Hepatocyte (in vitro differentiated cells): ENCODE results near the gene SSB. TPM values are rescaled to one million over a fixed set of nuclear protein-coding genes. Genes with fewer than 3 reads are reported as not detected.

ENCODE experiments used
- DNase-seq: peaks from one replicate; pipeline ENCODE4 v3.0.0-alpha.2; 2016; ENCODE audit warnings: low spot score
- H2AFZ ChIP-seq: fragments of 200-600 bp; sonication (generic); 2 replicates; pipeline ENCODE4 v1.6.0; 2016; ENCODE audit warnings: antibody characterized with exemption, mild to moderate bottlenecking
- H3K27ac ChIP-seq: fragments of 200-600 bp; sonication (generic); 2 replicates; pipeline ENCODE4 v1.5.1; 2016; ENCODE audit warnings: mild to moderate bottlenecking
- H3K27me3 ChIP-seq: fragments of 200-600 bp; sonication (generic); 2 replicates; pipeline ENCODE4 v1.6.1; 2016
- H3K36me3 ChIP-seq: fragments of 200-600 bp; sonication (generic); replicated peaks from 2 replicates; pipeline ENCODE4 v1.5.1; 2016; ENCODE audit warnings: low read depth; ENCODE audit not compliant: insufficient read depth
- H3K4me1 ChIP-seq: fragments of 200-600 bp; sonication (generic); 2 replicates; pipeline ENCODE4 v1.5.1; 2016; ENCODE audit warnings: mild to moderate bottlenecking, moderate library complexity; ENCODE audit not compliant: insufficient read depth
- H3K4me2 ChIP-seq: fragments of 200-600 bp; sonication (generic); 2 replicates; pipeline ENCODE4 v1.6.0; 2016
- H3K4me3 ChIP-seq: fragments of 200-600 bp; sonication (generic); 2 replicates; pipeline ENCODE4 v1.5.1; 2016; ENCODE audit warnings: mild to moderate bottlenecking
- H3K79me2 ChIP-seq: fragments of 200-600 bp; sonication (generic); 2 replicates; pipeline ENCODE4 v1.6.0; 2017; ENCODE audit warnings: mild to moderate bottlenecking
- H3K9me2 ChIP-seq: fragments of 200-600 bp; sonication (generic); replicated peaks from 2 replicates; pipeline ENCODE4 v1.6.0; 2017; ENCODE audit warnings: mild to moderate bottlenecking; ENCODE audit not compliant: insufficient read depth
- H3K9me3 ChIP-seq: fragments of 200-600 bp; sonication (generic); 2 replicates; pipeline ENCODE4 v1.5.1; 2016; ENCODE audit warnings: low read depth, mild to moderate bottlenecking
- H4K20me1 ChIP-seq: fragments of 200-600 bp; sonication (generic); 2 replicates; pipeline ENCODE4 v1.6.0; 2016; ENCODE audit warnings: mild to moderate bottlenecking; ENCODE audit not compliant: insufficient read depth, poor library complexity, severe bottlenecking
- CTCF ChIP-seq: fragments of 200-600 bp; sonication (generic); IDR thresholded peaks from 2 replicates; pipeline ENCODE4 v1.5.1; 2016; ENCODE audit warnings: antibody characterized with exemption, mild to moderate bottlenecking; ENCODE audit not compliant: poor library complexity
- EZH2 ChIP-seq: fragments of 200-600 bp; sonication (generic); IDR thresholded peaks from 2 replicates; pipeline ENCODE4 v1.6.1; 2016; ENCODE audit warnings: antibody characterized with exemption, mild to moderate bottlenecking, borderline replicate concordance
- EZH2phosphoT487 ChIP-seq: fragments of 200-600 bp; sonication (generic); IDR thresholded peaks from one replicate; pipeline ENCODE4 v1.6.1; 2018; ENCODE audit warnings: antibody characterized with exemption, mild to moderate bottlenecking, low read depth, moderate library complexity; ENCODE audit not compliant: unreplicated experiment, severe bottlenecking
- WGBS: methylation state at CpG from one replicate; pipeline ENCODE4 v1.1.6; 2016; ENCODE audit warnings: low lambda C conversion rate; ENCODE audit errors: missing lambda C conversion rate; 5-methylcytosine and 5-hydroxymethylcytosine counted together
- polyA plus RNA-seq: library from polyadenylated mRNA; unstranded; fragments of >200 nt; fragmentation: Nextera tagmentation; extraction: Ambion mirVana; gene quantifications from 2 replicates; pipeline ENCODE4 v1.2.1, GENCODE V29; 2016
- total RNA-seq: library from RNA; depleted of rRNA; stranded (reverse); fragments of >200 nt; gene quantifications from 2 replicates; pipeline ENCODE4 v1.2.3, GENCODE V29; 2014

The SSB gene
- total and polyA plus RNA-seq, 2 experiments from 2014 or later, result 143 to 176 TPM

DNA sequence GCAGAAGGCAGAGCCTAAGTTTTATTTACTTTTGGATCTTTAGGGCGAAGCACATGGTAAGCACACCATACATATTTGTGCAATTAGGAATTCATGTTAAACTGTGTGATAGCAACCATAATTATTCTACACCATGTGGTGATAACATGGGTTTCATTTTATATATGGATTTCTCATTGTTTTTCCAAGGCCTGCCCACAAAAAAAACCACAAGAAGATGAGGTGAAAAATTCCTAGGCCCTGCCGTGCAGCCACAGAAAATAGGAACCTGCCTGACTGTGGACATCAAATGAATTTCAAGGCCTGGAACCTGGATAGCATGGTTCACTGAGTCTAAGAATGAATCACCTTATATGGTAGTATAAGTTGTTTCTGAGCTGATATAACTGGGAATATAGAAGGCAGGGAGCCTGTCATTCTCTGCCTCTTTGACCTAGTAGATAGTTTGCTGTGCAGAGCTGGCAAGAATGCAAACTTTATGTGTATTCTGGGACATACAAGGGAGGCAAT is 22.4 kb upstream of the SSB start:
- Histone ChIP-seq H4K20me1 (no peaks in the 10 kb centered on the region), H3K4me1 (no peaks in the 10 kb centered on the region), H3K4me3 (no peak overlapping the region), H3K36me3 (no peaks in the 10 kb centered on the region), H3K9me2 (no peaks in the 10 kb centered on the region), H3K9me3 (no peaks in the 10 kb centered on the region), H3K79me2 (no peaks in the 10 kb centered on the region), H2AFZ (no peak overlapping the region), H3K27me3 (no peaks in the 10 kb centered on the region), H3K27ac (peak overlapping the region; percentile 60), H3K4me2 (no peak overlapping the region)
- TF ChIP-seq EZH2phosphoT487 (no peak), EZH2 (no peak), CTCF (no peak)
- no peak for DNase-seq
- WGBS, result 34% methylated on average over 2 of the region's 2 CpGs

- no peaks in the 10 kb centered on the region for H3K79me2 ChIP-seq
- H3K4me2 ChIP-seq, result no peak overlapping the region
- H3K9me3 ChIP-seq, result no peaks in the 10 kb centered on the region
- DNase-seq, result no peak
- no peak overlapping the region for H3K4me3 ChIP-seq
- H3K9me2 ChIP-seq, result no peaks in the 10 kb centered on the region
- H3K27ac ChIP-seq, result no peak overlapping the region
- no peaks in the 10 kb centered on the region for H3K36me3 ChIP-seq
- no peaks in the 10 kb centered on the region for H4K20me1 ChIP-seq
- no peaks in the 10 kb centered on the region for H3K27me3 ChIP-seq
- H2AFZ ChIP-seq, result no peak overlapping the region
- no peaks in the 10 kb centered on the region for H3K4me1 ChIP-seq
- WGBS, result 96% methylated on average over 3 of the region's 3 CpGs
- TF ChIP-seq EZH2 (no peak), CTCF (no peak), EZH2phosphoT487 (no peak)
These were observed 20.2 kb upstream of the SSB start for GRCh38 chr2:169778446-169778845.

GRCh38 chr2:169781249-169782013 is 17.2 kb upstream of the SSB start:
- no peaks in the 10 kb centered on the region for H3K27me3 ChIP-seq
- H4K20me1 ChIP-seq, result no peaks in the 10 kb centered on the region
- 83% methylated on average over 4 of the region's 4 CpGs for WGBS
- no peaks in the 10 kb centered on the region for H3K9me3 ChIP-seq
- no peak overlapping the region for H3K4me2 ChIP-seq
- DNase-seq, result no peak
- no peaks in the 10 kb centered on the region for H3K79me2 ChIP-seq
- H2AFZ ChIP-seq, result no peak overlapping the region
- H3K4me3 ChIP-seq, result no peak overlapping the region
- no peaks in the 10 kb centered on the region for H3K4me1 ChIP-seq
- no peaks in the 10 kb centered on the region for H3K9me2 ChIP-seq
- TF ChIP-seq CTCF (no peak), EZH2phosphoT487 (no peak), EZH2 (no peak)
- H3K36me3 ChIP-seq, result no peaks in the 10 kb centered on the region
- H3K27ac ChIP-seq, result no peak overlapping the region
